ENCODE measurements around the gene GPR17.

Gene GPR17

GRCh38 chr2:127671557-127672302 is 25.8 kb downstream of the GPR17 start:
- no peak for DNase-seq (ENCODE audit: low read depth)

- DNase-seq (ENCODE audit: low read depth) = no peak
Measured at GRCh38 chr2:127672341-127673224, 26.6 kb downstream of the GPR17 start.

GRCh38 chr2:127673291-127674069 is 27.5 kb downstream of the GPR17 start:
- no peak for DNase-seq (ENCODE audit: low read depth)

GRCh38 chr2:127674241-127675209 is 28.6 kb downstream of the GPR17 start:
- no peak for DNase-seq (ENCODE audit: low read depth)

- DNase-seq (ENCODE audit: low read depth) = no peak
Measured at GRCh38 chr2:127675331-127676261, 29.6 kb downstream of the GPR17 start, which contains the start of gene LIMS2. LIMS2 (minus strand) TSS chr2:127675530; CDS start chr2:127675024, 506 bp downstream.

- no peak for DNase-seq (ENCODE audit: low read depth)
Measured at GRCh38 chr2:127676906-127677305, 31.0 kb downstream of the GPR17 start.

GRCh38 chr2:127678531-127678930 is 32.6 kb downstream of the GPR17 start:
- DNase-seq (ENCODE audit: low read depth) = no peak

- DNase-seq (ENCODE audit: low read depth) = no peak
Measured at GRCh38 chr2:127678991-127679390, 33.0 kb downstream of the GPR17 start.

- no peak for DNase-seq (ENCODE audit: low read depth)
Measured at GRCh38 chr2:127679680-127680361, 33.9 kb downstream of the GPR17 start.

GRCh38 chr2:127680706-127681287 is 34.8 kb downstream of the GPR17 start:
- no peak for DNase-seq (ENCODE audit: low read depth)

GRCh38 chr2:127681288-127681804 is 35.4 kb downstream of the GPR17 start:
- DNase-seq (ENCODE audit: low read depth) = no peak

- no peak for DNase-seq (ENCODE audit: low read depth)
Measured at GRCh38 chr2:127681976-127682857, 36.3 kb downstream of the GPR17 start.

- no peak for DNase-seq (ENCODE audit: low read depth)
Measured at GRCh38 chr2:127683056-127683455, 37.1 kb downstream of the GPR17 start.

GRCh38 chr2:127683757-127684156 is 37.8 kb downstream of the GPR17 start:
- no peak for DNase-seq (ENCODE audit: low read depth)

- no peak for DNase-seq (ENCODE audit: low read depth)
Measured at GRCh38 chr2:127685410-127686080, 39.6 kb downstream of the GPR17 start.

- DNase-seq (ENCODE audit: low read depth) = no peak
Measured at GRCh38 chr2:127688405-127688804, 42.5 kb downstream of the GPR17 start.

GRCh38 chr2:127690696-127691095 is 44.7 kb downstream of the GPR17 start:
- no peak for DNase-seq (ENCODE audit: low read depth)

Measured in CMK (cell line).